Tongue (tissue), 2 donors: ENCODE results near the gene GALNT2. TPM values are rescaled to one million over a fixed set of nuclear protein-coding genes. Genes with fewer than 3 reads are reported as not detected.
A peak's percentile ranks its signal among the peaks of the same experiment; 100 is the strongest.

Source experiments
- DNase-seq: peaks from one replicate; pipeline ENCODE4 v3.0.0-alpha.2; 2015
- total RNA-seq: library from RNA; depleted of rRNA; stranded (reverse); fragments of >200 nt; gene quantifications from one replicate; pipeline ENCODE4 v1.2.3, GENCODE V29; 2014

GALNT2 gene
- total RNA-seq, 1 donor from 2014 or later: 83.3 TPM

GRCh38 chr1:230212405-230212936 is 145.4 kb downstream of the GALNT2 start:
- DNase-seq: no peak

GRCh38 chr1:230215031-230215430 is 148.0 kb downstream of the GALNT2 start:
- peak; percentile 76 for DNase-seq

- DNase-seq: peak; percentile 40
Observed at GRCh38 chr1:230215529-230215928, 148.5 kb downstream of the GALNT2 start.

- DNase-seq: no peak
Observed at GRCh38 chr1:230216896-230217295, 149.9 kb downstream of the GALNT2 start.

GRCh38 chr1:230218667-230219066 is 151.6 kb downstream of the GALNT2 start:
- no peak for DNase-seq

- no peak for DNase-seq
Observed at GRCh38 chr1:230219174-230220067, 152.4 kb downstream of the GALNT2 start.

GRCh38 chr1:230220478-230220877 is 153.4 kb downstream of the GALNT2 start:
- DNase-seq: no peak

GRCh38 chr1:230220907-230221306 is 153.9 kb downstream of the GALNT2 start:
- no peak for DNase-seq

GRCh38 chr1:230222678-230223077 is 155.6 kb downstream of the GALNT2 start:
- DNase-seq: no peak

GRCh38 chr1:230224101-230224960 is 157.3 kb downstream of the GALNT2 start:
- DNase-seq: no peak

- no peak for DNase-seq
Observed at GRCh38 chr1:230226007-230226800, 159.2 kb downstream of the GALNT2 start.

GRCh38 chr1:230226814-230227213 is 159.8 kb downstream of the GALNT2 start:
- no peak for DNase-seq

GRCh38 chr1:230228236-230228897 is 161.3 kb downstream of the GALNT2 start:
- DNase-seq: no peak

- no peak for DNase-seq
Observed at GRCh38 chr1:230230273-230230672, 163.2 kb downstream of the GALNT2 start.

- no peak for DNase-seq
Observed at GRCh38 chr1:230230948-230231773, 164.1 kb downstream of the GALNT2 start.

- peak; percentile 35 for DNase-seq
Observed at GRCh38 chr1:230231774-230232145, 164.7 kb downstream of the GALNT2 start.

- no peak for DNase-seq
Observed at GRCh38 chr1:230232371-230232771, 165.3 kb downstream of the GALNT2 start.

GRCh38 chr1:230233786-230234185 is 166.7 kb downstream of the GALNT2 start:
- no peak for DNase-seq

- DNase-seq: no peak
Observed at GRCh38 chr1:230235876-230236275, 168.8 kb downstream of the GALNT2 start.

GRCh38 chr1:230236301-230237008 is 169.4 kb downstream of the GALNT2 start:
- no peak for DNase-seq
